ENCODE results near the gene CSPG4.

DNA sequence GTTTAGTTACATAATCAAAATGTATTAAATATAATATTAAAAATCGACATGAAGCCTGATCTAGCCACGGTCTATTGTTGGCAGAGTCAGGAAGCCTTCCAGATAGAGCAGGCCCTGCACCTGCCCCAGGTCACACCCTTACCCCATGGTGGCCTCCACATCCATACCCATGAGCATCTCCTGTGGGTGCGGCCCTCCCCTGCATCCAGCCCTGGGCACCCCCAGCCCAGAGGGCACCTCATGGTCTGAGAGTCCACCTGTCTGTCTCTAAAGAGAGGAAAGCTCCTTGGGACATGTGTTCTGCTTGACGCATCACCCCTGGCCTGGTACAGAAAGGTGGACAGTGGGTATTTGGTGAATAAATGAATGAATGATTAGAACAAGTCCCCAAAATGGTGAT is 37.2 kb upstream of the CSPG4 start:
- TF ChIP-seq KDM1A (IDR thresholded peaks at IDR 0.05) (no peak), KLF10 (CRISPR knock-in tag; IDR thresholded peaks at IDR 0.05) (no peak)
